ENCODE data around the gene CACFD1. TPM values are rescaled to one million over a fixed set of nuclear protein-coding genes. Genes with fewer than 3 reads are reported as not detected.

Gene CACFD1
- total and polyA plus RNA-seq, 2 donors (not counting 1 experiment from before 2014, with no cell fraction given), result 27.4 to 31.1 TPM

DNA sequence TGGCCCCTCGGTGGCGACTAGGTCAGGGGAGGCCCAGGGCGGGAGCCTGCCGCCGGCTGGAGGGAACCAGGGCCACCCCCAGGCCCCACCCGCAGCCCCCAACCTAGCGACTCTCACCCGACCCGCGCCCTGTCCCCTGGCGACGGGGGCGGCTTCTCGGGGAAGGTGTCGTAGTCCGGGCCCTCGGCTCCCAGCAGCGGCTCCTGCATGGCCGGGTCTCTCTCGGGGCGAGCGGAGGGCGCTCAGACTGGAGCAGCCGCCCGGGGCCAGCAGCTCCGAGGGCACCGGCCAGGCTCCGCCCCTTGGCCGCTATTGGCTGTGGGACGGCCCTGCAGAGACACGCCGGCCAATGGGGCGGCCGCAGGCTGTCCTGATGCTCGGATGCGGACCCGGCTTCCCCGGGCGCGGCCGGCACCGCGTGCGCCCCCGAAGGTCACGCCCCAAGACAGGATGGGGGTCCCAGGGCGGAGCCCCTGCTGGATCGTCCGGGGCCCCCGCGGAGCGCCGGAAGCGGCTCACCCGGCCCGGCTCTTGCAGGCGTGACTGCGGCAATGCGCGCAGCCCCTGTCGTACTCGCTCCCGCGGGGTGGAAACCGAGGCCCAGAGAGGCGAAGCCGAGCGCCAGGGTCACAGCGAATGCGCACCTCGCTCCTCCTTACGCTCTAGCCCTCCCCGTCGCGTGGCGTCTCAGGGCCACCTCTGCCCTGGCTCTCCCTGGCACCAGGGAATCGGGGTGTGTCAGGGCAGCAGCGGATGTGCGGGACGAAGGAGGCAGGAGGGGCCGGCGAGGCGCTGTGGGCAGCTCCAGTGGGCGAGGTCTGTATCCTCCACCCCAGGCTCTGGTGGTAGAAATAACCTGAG is 19.3 kb downstream of the CACFD1 start, which contains the start of gene SLC2A6:
TSS of gene SLC2A6 (minus strand) at position 249 of the 861 bp plus-strand sequence. CDS start at position 209, 40 bp downstream.
- H3K4me2 ChIP-seq (replicated peaks; ENCODE audit: low read depth, low read length, poor library complexity, severe bottlenecking), result peak within 1 kb of the TSS; percentile 94
- peak within 1 kb of the TSS; percentile 90 for H3K27ac Mint-ChIP-seq
- peaks cover 30% of the 10 kb centered on the region for H3K79me2 ChIP-seq (ENCODE audit: control insufficient read depth, insufficient read depth, low read length)
- H3K9me3 Mint-ChIP-seq (ENCODE audit: insufficient read depth), result no peaks in the 10 kb centered on the region
- ChIA-PET CTCF (interaction anchor here (0.8 to 2.8 kb wide), 5 partner anchors 18 to 293 kb away, joined by 3 to 14 read pairs (median 6); partner anchors contain the start of genes CACFD1, MED22 and RPL7A), POLR2A (interaction anchor here (0.9 to 2.6 kb wide), 5 partner anchors 19 to 448 kb away, joined by 3 to 28 read pairs (median 3); partner anchors contain the start of genes CACFD1 and GTF3C5)
- peaks cover 0 to 34% of the 10 kb centered on the region in 2 experiments for H3K36me3 ChIP-seq (replicated peaks in 1 of 2; ENCODE audit: control extremely low read depth in 1 of 2, control insufficient read depth in 1 of 2, extremely low read depth in 1 of 2, insufficient read depth in 2 of 2, low read length in 1 of 2)
- intact Hi-C loops (cut with micrococcal nuclease), result loop anchor here (1.0 to 10.0 kb wide), 5 partner anchors 20 to 364 kb away; partner anchors contain the start of genes CACFD1, MED22 and RPL7A
- peak within 1 kb of the TSS; percentile 85 for H2AFZ ChIP-seq (ENCODE audit: insufficient read depth, low read depth, low read length, poor library complexity, severe bottlenecking)
- H3K4me1 Mint-ChIP-seq, result peaks cover 31% of the 10 kb centered on the region
- H3K27me3 Mint-ChIP-seq, result peaks cover 3% of the 10 kb centered on the region
- peaks cover 38% of the 10 kb centered on the region for H4K20me1 ChIP-seq (ENCODE audit: control insufficient read depth, insufficient read depth, low read length, poor library complexity, severe bottlenecking)
- H3K4me1 ChIP-seq (ENCODE audit: control insufficient read depth in 2 of 2, insufficient read depth in 2 of 2, low read length in 2 of 2), result peaks cover 28 to 53% of the 10 kb centered on the region in 2 donors
- peak; percentile 92 for ATAC-seq (ENCODE audit: low read depth)
- DNase-seq, result peak; percentile 87
- TF ChIP-seq, protein P1, sequence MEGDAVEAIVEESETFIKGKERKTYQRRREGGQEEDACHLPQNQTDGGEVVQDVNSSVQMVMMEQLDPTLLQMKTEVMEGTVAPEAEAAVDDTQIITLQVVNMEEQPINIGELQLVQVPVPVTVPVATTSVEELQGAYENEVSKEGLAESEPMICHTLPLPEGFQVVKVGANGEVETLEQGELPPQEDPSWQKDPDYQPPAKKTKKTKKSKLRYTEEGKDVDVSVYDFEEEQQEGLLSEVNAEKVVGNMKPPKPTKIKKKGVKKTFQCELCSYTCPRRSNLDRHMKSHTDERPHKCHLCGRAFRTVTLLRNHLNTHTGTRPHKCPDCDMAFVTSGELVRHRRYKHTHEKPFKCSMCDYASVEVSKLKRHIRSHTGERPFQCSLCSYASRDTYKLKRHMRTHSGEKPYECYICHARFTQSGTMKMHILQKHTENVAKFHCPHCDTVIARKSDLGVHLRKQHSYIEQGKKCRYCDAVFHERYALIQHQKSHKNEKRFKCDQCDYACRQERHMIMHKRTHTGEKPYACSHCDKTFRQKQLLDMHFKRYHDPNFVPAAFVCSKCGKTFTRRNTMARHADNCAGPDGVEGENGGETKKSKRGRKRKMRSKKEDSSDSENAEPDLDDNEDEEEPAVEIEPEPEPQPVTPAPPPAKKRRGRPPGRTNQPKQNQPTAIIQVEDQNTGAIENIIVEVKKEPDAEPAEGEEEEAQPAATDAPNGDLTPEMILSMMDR (IDR thresholded peaks at IDR 0.05), result no peak
- no peak for TF ChIP-seq EZH2 (IDR thresholded peaks at IDR 0.05; ENCODE audit: borderline replicate concordance, insufficient read depth, low read depth, low read length, poor library complexity, severe bottlenecking)
- H3K4me3 ChIP-seq (ENCODE audit: control extremely low read depth in 1 of 5, extremely low read depth in 1 of 5, insufficient read depth in 1 of 5, low read depth in 2 of 5, low read length in 4 of 5), result peak within 1 kb of the TSS; percentile 22 to 83 (median 79)
- H3K27ac ChIP-seq (ENCODE audit: low read length in 2 of 2), result peak within 1 kb of the TSS; percentile 71 to 78
- H3K9ac ChIP-seq (ENCODE audit: low read length), result peak within 1 kb of the TSS; percentile 82
- peak within 1 kb of the TSS; percentile 89 for H3K4me3 Mint-ChIP-seq
- under 1% methylated on average over 83 of the region's 84 CpGs for WGBS (ENCODE audit: insufficient coverage)
- no peaks in the 10 kb centered on the region for H3K9me3 ChIP-seq (ENCODE audit: control extremely low read depth in 1 of 3, control insufficient read depth in 2 of 3, insufficient read depth in 1 of 3, low read length in 2 of 3)
- H3K27me3 ChIP-seq (replicated peaks in 1 of 4; ENCODE audit: control extremely low read depth in 1 of 4, control insufficient read depth in 3 of 4, insufficient read depth in 4 of 4, low read length in 3 of 4), result no peaks in the 10 kb centered on the region
